CD4-positive, alpha-beta T cell treated with Interleukin-17A for 4 hours (primary cell): ENCODE results near the gene RELA.
"Not testable (repeated sequence)": the region's sequence is repeated elsewhere in the genome, so short reads cannot be mapped to it uniquely, and the experiment has no call there.

Source experiments
- DNase-seq: peaks from one replicate; pipeline ENCODE4 v3.0.0-alpha.2; 2020; ENCODE audit warnings: mixed read lengths

Gene RELA

DNA sequence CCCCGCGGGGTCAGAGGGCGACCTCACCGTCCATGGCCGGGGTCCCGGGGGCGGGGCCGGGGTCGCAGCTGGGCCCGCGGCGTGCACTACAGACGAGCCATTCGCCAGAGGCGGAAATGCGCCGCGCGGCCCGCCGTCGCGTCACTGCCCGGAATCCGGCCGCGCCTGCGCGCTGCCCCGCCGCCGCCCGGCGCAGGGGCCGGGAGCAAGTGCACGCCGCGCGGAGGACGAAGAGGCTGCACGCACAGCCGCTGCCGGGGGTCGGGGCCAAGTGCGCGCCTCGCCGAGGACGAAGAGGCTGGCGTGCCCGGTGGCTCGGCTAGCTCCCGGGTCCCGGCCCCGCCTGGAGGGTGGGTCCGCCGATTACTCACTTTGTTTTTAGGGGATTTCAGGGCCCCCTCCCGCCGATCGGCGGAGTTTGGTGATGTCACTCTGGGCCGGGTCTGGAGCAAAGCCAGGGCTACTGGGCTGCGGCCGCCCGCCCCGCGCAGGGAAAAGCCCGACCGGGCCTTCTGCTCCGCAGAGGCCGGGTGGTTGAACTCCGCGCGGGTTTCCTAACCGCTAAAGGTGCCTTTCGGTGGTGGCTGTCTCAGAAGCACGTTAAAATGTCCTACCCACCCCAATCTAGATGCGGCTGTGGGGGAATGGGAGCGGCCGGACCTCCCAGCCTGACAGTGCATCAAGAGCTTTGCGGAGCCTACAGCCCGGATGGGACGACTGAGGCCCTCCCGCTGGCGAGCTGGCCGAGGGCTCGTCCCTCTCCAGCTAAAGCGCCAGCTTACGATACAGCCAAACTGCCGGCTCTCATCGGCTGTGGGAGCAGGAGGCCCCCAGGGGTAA is at the start of gene RELA:
Gene RELA, minus strand, starts transcription at position 118 of the 840 bp plus-strand sequence. Its CDS starts 84 bp downstream, at position 34.
- DNase-seq: peak; percentile 91

DNA sequence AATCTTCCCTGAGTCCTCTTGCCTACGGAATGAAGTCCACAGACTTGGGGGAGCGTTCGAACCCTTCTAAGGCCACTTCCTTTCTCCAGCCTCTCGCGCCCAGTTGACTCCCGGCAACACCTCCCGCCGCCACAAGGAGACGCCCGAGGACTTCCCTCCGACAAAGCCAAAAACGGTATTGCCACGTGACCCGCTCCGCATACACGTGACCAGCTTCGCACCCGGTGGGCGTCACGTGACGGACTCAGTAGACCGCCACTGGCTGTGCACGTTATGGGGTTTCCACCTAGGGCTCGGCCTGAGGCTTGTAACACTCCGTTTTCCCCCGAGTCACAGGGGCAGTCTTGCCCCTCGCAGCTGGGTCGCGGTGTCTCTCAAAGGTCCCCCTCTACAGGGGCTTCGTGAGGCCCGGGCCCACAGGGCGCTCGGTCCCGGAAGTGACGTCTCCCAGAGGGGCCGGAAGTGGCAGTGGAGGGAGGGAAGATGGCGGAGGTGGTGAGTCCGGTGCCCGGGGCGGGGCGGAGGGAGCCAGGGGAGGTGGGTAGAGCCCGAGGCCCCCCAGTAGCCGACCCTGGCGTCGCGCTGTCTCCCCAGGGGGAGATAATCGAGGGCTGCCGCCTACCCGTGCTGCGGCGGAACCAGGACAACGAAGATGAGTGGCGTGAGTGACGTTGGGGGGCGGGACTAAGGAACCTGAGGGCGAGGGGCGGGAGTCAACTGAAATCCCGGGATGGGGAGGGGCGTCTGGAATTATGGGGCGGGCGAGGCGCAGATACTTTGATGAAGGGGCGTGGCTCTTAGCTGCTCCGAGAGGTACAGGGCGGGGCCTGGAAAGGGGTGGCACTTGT is 49.3 kb upstream of the RELA start, which contains the start of gene KAT5:
Gene KAT5, plus strand, starts transcription at position 468 of the 848 bp plus-strand sequence. Its CDS starts 16 bp downstream, at position 484.
- peak; percentile 97 for DNase-seq

DNA sequence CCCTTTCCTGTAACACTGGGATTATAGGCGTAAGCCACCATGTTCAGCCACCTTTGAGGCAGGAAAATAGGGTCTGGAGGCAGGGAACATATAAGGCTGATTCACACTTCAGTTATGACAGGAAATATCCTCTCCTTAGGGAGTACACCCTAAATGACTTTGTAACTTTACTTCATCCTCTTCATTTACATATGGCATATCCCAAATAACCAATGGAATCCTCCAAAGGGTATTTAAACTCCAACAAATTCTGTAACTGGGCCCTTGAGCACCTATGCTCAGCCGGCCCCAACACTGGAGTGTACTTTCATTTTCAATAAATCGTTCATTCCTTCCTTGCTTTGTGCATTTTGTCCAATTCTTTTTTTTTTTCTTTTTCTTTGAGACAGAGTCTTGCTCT is 47.7 kb upstream of the RELA start:
- no peak for DNase-seq

DNA sequence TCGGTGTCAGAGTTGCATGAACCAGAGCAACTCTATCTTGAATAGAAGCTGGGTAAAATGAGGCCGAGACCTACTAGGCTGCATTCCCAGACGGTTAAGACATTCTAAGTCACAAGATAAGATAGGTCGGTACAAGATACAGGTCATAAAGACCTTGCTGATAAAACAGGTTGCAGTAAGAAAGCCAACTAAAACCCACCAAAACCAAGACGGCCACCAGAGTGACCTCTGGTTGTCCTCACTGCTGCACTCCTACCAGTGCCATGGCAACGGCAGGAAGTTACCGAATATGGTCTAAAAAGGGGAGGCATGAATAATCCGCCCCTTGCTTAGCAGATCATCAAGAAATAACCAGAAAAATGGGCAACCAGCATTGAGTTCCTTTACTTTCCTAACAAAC is 46.9 kb upstream of the RELA start:
- no peak for DNase-seq

DNA sequence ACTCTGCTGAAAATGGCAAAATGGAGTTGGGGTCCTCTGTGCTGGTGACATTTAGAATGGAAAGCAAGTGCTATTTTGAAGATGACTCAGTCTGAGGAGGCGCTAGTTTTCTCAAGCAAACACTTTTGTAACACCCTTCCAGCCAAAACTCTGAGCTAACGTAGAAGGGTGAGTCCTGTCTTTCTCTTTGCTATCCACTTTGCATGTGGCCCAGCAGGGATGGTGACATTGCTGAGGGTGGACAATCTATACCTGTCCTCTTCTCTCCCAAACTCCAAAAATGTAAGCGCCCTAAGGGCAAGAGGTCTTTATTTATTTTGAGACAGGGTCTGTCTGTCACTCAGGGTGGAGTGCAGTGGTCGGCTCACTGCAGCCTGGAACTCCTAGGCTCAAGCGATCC is 45.7 kb upstream of the RELA start:
- DNase-seq: no peak

DNA sequence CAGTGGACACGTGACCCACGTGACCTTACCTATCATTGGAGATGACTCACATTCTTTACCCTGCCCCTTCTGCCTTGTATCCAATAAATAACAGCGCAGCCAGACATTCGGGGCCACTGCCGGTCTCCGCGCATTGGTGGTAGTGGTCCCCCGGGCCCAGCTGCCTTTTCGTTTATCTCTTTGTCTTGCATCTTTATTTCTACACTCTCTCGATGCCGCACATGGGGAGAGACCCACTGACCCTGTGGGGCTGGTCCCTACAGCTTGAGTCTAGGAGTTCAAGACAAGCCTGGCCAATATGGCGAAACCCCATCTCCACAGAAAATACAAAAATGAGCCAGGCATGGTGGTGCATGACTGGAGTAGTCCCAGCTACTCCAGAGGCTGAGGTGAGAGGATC is 44.3 kb upstream of the RELA start:
- not testable (repeated sequence) for DNase-seq

DNA sequence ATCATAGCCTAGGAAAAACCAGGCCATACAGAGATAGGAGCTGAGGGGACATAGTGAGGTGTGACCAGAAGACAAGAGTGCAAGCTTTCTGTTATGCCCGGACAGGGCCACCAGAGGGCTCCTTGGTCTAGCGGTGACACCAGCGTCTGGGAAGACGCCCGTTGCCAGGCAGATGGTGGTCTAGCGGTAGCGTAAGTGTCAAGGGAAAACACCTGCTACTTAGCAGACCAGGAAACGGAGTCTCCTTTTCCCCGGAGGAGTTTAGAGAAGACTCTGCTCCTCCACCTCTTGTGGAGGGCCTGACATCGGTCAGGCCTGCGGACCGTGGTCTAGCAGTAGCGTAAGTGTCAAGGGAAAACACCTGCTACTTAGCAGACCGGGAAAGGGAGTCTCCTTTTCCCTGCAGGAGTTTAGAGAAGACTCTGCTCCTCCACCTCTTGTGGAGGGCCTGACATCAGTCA is 43.6 kb upstream of the RELA start:
- peak; percentile 60 for DNase-seq

DNA sequence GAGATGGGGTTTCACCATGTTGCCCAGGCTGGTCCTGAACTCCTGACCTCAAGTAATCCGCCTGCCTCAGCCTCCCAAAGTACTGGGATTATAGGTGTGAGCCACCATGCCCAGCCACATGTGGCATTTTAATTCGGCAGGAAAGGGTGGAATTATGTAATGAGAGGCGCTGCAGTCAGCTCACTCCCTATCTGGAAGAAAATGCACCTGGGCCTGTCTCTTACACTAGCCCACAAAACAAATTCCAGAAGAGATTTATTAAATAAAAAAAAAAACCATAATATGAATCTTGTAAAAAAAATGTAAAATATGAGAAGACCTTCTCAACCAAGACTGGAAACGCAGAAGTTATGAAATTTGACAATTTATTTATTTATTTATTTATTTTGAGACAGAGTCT is 41.1 kb upstream of the RELA start:
- DNase-seq: no peak

DNA sequence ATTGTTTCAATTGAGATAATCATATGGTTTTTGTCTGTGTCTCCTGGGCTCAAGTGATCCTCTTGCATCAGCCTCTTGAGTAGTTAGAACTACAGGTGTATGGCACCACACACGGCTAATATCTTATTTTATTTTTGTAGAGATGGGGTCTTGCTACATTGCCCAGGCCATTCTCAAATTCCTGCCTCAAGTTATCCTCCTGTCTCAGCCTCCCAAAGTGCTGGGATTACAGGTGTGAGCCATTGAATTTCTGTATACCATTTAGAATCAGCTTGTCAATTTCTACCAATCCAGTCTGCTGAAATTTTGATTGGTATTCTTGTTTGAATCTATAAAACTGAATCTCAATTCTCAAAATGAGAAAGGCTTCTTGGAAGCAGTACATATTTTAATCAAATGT is 39.0 kb upstream of the RELA start:
- DNase-seq: no peak

DNA sequence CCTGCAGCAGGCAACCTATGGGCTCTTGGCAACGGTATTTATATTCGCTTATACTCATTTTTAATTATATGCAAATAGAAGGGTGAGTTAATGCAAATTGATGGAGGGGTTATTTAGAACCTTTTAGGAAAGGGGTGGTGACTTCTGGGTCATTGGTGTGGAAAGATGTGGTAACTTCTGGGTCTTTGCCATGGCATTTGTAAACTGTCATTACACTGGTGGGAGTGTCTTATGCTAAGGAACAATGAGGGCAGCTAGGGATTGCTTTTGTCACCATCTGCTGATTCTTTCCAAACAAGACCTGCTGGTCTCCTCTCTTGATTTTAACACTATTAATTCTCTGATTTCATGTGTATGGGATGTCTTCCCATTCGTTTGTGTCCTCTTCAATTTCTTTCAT is 37.7 kb upstream of the RELA start:
- no peak for DNase-seq

DNA sequence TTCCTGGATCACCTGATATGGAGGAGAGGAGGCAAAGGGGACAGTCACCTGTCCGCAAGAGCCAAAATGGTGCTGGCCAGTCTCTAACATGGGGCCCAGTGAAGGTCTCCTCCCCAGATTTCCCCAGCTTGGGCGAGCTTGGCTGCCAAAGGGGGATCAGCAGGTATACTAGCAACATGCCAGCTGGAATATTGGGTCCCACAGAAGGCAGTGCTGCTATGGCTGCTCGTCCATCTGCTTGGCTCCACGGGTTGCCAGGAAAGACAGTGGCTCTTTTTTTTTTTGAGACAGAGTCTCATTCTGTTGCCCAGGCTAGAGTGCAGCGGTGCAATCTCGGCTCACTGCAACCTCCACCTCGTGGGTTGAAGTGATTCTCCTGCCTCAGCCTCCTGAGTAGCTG is 36.6 kb upstream of the RELA start:
- DNase-seq: no peak

DNA sequence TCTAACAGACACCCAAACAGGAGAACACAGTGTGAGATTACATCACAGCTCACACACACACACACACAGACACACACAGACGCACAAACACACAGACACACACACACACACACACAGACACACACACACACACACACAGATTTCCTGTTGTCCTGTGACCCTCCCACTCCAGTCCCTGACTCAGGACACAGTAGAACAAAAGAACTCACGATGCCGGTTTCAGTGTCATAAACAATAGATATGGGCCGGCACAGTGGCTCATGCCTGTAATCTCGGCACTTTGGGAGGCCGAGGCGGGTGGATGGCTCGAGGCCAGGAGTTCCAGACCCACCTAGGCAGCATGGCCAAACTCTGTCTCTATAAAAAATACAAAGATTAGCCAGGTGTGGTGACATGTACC is 35.5 kb upstream of the RELA start:
- no peak for DNase-seq

DNA sequence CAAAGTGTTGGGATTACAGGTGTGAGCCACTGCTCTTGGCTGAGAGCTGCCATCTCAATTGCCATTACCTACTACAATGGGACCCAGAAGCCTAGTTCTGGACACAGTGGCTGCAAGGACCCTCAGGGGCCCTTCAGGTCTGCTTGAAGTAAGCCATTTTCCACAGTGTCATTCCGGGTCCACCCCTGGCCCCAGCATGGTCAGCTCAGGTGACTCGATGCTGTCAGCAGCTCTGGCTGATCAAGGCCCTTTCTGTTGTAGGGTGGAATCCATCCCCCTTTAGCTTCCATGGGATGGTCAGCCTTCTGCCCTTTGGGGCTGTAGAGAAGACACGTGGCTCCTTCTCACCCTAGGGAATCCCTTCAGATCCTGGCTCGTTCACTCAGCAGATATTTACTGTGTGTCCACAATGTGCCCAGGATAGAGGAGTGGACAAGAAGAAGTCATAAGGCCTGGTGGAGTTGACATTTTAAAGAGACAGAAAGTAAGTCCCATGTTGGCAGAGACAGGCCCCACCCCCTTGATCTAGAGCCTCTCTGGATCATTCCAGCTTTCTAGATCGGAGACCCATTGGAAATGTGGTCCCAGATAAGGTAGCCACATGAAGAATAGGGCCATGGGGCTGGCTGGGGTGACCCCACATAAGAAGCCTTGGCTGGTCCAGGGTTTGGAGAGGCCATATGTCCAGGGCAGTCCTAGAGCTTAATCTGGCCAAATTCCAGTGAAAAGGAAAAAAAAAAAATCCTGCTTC is 34.3 kb upstream of the RELA start:
- DNase-seq: no peak

DNA sequence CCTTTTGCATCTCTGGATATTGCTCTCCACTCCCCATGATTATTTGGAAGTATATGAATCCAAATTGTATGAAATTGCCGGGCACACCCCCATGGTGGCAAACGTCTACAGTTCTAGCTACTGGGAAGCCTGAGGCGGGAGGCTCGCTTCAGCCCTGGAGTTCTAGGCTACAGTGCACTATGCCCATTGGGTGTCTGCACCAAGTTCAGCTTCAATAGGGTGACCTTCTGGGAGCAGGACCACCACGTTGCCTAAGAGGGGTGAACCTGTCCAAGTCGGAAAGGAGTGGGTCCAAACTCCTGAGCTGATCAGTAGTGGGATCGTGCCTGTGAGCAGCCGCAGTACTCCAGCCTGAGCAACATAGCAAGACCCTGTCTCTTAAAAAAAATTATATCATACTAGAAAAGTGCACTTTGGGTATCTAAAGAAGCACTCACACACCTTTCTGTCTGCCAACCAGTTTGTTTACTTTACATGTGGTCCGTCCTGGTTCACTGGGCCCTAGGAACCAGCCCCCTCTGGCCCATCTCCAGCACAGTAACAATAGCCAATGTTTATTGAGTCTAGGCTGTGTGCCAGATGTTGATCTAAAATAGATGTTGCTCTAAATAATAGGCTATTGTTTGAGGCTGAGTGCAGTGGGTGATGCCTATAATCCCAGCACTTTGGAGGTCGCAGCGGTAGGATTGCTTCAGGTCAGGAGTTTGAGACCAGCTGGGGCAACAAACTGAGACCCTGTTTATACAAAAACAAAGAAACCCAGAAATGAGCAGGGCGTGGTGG is 32.9 kb upstream of the RELA start:
- DNase-seq: no peak

DNA sequence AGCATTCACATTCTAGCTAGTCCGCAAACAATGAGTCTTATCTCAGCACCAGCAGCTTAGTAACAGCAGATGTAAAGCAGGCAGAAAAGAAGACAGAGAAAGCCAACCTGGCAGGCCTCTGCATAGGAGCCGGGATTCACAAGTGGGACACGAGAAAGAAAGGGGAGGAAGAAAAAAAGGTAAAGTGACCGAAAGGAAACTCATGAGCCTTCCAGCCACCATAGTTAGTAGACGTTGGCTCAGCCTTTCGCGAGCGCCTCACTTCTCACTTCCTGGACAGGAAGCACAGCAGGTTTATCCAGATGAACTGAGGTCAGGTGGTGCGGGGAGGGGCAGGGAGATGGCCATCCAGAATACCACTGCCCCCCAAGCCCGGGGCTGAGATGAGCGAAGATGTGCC is 29.7 kb upstream of the RELA start:
- DNase-seq: no peak

DNA sequence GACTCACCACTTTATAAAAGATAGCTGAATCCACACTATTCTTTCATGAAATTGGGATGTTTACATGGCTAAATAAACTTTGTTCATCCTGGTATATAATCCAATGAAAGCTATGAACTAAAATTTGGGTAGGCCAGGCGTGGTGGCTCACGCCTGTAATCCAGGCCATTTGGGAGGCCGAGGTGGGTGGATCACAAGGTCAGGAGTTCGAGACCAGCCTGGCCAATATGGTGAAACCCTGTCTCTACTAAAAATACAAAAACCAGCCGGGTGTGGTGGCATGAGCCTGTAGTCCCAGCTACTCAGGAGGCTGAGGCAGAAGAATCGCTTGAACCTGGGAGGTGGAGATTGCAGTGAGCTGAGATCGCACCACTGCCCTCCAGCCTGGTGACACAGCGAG is 29.1 kb upstream of the RELA start:
- not testable (repeated sequence) for DNase-seq

DNA sequence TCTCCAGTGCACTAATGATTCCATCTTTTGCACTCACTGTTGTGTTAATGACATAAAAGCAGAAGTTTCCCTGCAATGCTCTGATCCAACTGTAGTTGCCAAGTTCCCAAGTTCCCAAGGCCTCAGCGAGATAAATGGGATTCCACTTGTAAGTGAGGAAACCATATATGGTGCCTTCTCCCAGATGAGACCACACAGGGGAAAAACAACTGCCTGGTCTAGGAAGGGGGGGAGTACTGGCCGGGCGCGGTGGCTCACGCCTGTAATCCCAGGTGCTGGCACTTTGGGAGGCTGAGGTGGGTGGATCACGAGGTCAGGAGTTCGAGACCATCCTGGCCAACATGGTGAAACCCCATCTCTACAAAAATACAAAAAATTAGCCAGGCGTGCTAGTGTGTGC is 23.3 kb upstream of the RELA start:
- no peak for DNase-seq

DNA sequence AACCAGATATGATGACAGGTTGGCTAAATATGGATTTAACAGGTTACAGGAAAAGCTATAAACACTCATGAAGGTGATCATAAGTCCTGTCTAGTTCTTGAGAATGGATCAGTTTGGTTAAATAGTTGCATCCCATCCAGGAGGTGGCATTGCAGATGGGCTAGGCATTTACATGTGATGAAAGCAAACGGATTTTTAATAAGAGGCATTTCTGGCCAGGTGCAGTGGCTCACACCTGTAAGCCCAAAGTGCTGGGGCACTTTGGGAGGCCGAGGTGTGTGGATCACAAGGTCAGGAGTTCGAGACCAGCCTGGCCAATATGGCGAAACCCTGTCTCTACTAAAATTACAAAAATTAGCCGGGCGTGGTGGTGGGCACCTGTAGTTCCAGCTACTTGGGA is 20.8 kb upstream of the RELA start:
- not testable (repeated sequence) for DNase-seq

DNA sequence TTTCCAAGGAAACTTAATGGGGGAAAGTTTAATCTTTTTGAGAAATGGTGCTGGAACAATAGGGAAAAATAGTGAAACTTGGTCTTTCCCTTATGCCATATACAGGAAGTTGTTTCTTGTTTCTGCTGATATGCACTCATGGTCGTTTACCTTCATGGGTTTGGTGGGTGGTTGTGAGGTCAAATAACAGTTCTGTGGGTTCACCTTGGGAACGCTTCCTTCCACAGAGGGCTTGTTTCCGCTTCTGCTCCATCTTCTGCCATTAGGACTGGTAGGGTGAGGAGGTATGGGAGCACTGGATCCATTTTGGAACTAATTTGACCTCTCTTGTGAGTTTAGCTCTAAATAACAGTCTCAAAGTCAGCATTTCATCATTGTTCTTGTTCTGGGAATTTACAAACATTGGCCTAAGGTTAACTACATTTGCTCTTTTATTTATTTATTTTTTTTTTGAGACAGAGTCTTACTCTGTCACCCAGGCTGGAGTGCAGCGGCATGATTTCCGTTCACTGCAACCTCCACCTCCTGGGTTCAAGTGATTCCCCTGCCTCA is 17.6 kb upstream of the RELA start:
- DNase-seq: no peak

DNA sequence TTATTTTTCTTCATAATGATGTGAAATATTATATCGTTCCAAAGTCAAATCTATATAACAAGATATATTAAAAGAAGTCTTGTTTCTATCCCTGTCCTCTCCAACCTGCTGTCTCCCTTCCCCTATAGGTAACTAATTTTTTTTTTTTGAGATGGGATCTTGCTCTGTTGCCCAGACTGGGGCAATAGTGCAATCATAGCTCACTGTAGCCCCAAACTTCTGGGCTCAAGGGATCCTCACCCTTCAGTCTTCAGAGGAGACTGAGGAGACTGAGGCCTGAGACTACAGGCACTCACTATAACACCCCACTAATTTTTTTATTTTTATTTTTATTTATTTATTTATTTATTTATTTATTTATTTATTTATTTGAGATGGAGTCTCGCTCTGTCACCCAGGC is 10.3 kb upstream of the RELA start:
- no peak for DNase-seq

DNA sequence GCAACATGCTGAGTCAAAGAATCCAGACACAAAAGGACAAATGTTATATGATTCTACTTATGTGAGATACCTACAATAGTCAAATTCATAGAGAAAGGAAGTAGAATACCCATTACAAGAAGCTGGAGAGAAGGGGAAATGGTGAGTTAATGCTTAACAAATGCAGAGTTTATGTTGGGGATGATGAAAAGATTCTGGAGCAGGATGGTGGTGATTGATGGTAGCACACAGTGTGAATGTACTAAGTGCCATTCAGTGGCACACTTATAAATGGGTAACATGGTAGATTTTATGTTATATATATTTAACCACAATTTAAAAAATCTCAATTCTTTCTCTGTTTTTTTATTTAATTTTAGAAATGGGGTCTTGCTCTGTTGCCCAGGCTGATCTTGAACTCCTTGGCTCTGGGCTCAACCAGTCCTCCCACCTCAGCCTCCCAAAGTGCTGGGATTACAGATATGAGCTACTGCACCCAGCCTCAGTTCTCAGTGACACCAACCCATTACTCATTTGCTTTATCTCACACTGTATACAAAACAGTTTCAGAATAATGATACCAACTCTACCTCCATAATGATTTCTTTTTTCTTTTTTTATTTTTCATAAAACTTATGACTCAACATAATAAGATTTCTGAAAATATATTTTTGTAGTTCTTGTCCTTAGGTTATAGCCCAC is 9.6 kb upstream of the RELA start:
- no peak for DNase-seq
